Activated naive CD4-positive, alpha-beta T cell treated with anti-CD3 and anti-CD28 coated beads, Interleukin-2, amount 50 U/mL, for 16 hours (primary cell): ENCODE measurements around the gene NMT2.

Experiments used
- DNase-seq: peaks from one replicate; pipeline ENCODE4 v3.0.0-alpha.2; 2020

Gene NMT2

GRCh38 chr10:15084502-15084922 is 84.0 kb downstream of the NMT2 start:
- no peak for DNase-seq

GRCh38 chr10:15083674-15084501 is 84.6 kb downstream of the NMT2 start:
- no peak for DNase-seq

GRCh38 chr10:15075421-15075820 is 93.1 kb downstream of the NMT2 start:
- no peak for DNase-seq

GRCh38 chr10:15072358-15072757 is 96.1 kb downstream of the NMT2 start:
- no peak for DNase-seq

GRCh38 chr10:15069230-15069629 is 99.3 kb downstream of the NMT2 start:
- no peak for DNase-seq

- DNase-seq, result no peak
These were observed 99.7 kb downstream of the NMT2 start for GRCh38 chr10:15068802-15069201.

GRCh38 chr10:15067154-15067553 is 101.3 kb downstream of the NMT2 start:
- DNase-seq, result no peak

- DNase-seq, result no peak
These were observed 107.9 kb downstream of the NMT2 start for GRCh38 chr10:15060638-15061037.

- no peak for DNase-seq
These were observed 108.6 kb downstream of the NMT2 start for GRCh38 chr10:15059914-15060313.

GRCh38 chr10:15058689-15059088 is 109.8 kb downstream of the NMT2 start:
- no peak for DNase-seq
